ENCODE measurements around the gene DENND1B.
"Not testable (repeated sequence)": the region's sequence is repeated elsewhere in the genome, so short reads cannot be mapped to it uniquely, and the experiment has no call there.

Gene DENND1B

DNA sequence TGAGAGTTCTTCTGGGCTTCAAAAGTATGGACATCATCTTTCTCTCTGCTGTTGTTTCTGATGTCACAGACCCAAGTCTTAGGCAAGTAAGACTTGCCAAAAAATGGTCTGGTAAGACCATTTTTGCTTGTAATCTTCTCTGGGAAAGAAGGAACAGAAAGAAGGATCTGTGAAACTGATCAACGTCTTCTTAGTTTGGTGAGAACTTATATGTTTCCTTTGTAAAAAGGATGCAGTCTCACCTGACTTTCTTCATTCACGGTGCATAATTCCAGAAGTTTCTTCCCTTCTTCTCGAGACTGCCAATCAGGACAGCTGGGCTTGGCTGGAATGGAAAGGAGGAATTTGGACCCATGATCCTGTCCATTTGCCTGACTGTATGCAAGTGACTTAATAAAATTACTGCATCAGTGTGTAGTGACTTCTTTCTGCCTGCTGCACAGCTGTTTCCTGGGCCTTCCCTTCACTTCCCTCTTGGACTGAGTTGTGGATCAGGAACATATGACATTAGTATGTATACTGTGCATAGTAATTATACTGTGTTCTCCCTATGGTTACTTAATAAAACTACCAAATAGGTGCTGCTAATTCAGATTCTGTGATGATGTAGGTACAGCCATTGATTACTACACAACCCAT is 7.6 kb upstream of the DENND1B start:
- DNase-seq (ENCODE audit: low spot score), result no peak

DNA sequence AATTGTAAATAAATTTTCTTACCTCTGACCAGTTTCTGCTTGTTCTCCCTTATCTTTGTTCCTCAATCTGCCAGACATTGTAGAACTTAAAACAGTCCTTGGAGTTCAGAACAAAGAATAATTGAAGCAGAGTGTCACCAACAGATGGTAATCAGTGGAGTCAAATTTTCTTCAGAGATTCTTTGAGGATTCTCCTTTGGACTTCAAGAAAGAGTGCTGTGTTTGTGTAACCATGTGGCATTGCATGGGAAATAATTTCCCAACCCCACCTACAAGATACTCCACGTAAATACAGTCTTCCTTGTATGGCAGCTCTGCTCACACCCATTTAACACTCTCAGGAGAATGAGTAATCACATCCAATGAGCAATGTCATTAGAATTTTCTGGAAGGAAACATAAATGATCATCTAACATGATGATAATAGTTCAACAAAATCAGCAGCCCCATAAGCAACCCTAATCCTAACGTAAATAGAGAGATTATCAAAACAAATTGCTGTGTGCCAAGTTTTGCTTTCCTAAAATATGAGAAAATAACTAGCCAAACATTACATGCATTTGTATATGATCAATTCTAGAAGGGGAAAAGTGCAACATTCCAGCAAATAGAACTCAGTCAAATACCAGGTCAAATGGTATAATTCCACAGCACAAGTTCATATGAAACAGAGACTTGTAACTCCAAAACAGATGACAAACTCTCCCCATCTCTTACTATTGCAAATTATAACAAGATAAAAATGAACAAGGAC is 6.9 kb upstream of the DENND1B start:
- DNase-seq (ENCODE audit: low spot score), result no peak

- DNase-seq (ENCODE audit: low spot score), result no peak
Observed at GRCh38 chr1:197779921-197780320, 4.6 kb upstream of the DENND1B start.

DNA sequence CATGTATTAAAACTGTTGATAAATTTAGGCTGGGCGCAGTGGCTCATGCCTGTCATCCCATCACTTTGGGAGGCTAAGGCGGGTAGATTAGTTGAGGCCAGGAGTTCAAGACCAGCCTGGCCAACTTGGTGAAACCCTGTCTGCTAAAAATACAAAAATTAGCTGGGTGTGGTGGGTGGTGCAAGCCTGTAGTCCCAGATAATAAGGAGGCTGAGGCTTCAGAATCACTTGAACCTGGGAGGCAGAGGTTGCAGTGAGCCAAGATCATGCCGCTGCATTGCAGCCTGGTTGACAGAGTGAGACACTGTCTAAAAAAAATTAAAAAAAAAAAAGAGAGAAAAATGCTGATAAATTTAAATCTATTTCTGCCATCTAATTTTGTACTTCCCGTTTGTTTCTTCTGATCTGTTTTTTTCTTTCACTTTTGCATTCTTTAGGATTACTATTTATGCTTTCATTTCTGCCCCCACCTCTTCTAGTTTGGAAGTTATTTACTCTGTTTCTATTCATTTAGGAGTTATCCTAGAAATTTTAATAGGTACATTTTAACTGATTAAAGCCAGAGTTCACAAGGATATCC is 3.2 kb upstream of the DENND1B start:
- peak; percentile 47 for DNase-seq (ENCODE audit: low spot score)

GRCh38 chr1:197776351-197777105 is 1.2 kb upstream of the DENND1B start:
- no peak for DNase-seq (ENCODE audit: low spot score)

DNA sequence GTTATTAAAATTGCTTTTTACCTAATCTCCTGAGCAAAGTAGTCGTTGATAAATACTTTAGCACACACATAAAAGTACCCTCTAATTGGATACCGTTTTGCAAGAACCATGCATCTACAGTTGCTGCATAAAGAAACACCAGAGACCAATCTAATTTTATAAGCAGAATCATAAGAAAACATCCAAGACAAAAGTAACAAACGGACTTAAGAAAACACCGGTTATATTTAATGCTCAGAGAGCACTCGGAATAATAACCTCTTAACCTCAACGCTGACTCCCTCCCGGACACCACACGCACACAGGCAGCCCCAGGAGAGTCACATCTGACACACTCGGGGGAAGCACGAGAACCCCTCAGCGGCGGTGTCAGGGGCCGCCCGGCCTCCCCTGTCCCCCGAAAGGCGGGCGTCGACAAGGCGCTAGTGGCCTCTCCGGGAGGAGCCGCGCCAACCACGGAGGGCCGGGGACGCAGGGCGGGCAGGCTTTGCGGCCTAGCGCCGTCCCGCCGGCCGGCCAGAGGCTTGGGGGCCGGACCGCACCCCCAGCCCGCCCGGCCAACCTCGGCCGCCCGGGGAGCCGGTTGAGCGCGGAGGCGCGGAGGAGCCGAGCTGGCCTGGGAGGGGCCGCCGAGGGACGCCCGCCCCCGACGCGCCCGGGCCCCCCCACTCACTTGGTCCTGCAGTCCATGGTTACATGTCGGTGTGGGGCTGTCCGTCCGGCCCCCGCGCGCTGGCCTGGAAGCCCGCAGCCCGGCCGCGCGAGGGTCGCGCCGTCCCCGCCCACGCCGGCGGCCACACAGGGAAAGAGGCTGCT is 606 bp downstream of the DENND1B start:
- peak; percentile 35 for DNase-seq (ENCODE audit: low spot score)

DNA sequence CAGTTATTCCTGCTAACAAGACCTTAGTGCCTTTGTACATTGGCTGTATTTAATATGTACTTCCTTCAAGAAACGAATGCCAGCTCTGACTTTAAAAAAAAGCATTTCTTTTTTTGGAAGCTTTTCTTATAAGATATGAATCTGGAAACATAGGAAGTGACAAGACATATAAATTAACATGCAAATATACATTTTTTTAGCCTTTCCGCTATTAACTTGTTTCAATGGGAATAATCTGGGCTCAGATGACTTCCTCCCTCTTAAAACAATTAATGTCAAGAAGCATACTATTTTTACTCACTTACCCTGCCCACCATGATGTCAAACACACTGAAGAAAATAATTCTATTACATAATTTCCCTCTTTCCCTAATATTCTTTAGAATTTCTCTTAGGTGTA is 1.4 kb downstream of the DENND1B start:
- DNase-seq (ENCODE audit: low spot score), result no peak

GRCh38 chr1:197771904-197772556 is 3.2 kb downstream of the DENND1B start:
- no peak for DNase-seq (ENCODE audit: low spot score)

- no peak for DNase-seq (ENCODE audit: low spot score)
Observed at GRCh38 chr1:197771386-197771785, 3.9 kb downstream of the DENND1B start.

GRCh38 chr1:197770243-197770642 is 5.0 kb downstream of the DENND1B start:
- no peak for DNase-seq (ENCODE audit: low spot score)

GRCh38 chr1:197769287-197769686 is 6.0 kb downstream of the DENND1B start:
- DNase-seq (ENCODE audit: low spot score), result no peak

DNA sequence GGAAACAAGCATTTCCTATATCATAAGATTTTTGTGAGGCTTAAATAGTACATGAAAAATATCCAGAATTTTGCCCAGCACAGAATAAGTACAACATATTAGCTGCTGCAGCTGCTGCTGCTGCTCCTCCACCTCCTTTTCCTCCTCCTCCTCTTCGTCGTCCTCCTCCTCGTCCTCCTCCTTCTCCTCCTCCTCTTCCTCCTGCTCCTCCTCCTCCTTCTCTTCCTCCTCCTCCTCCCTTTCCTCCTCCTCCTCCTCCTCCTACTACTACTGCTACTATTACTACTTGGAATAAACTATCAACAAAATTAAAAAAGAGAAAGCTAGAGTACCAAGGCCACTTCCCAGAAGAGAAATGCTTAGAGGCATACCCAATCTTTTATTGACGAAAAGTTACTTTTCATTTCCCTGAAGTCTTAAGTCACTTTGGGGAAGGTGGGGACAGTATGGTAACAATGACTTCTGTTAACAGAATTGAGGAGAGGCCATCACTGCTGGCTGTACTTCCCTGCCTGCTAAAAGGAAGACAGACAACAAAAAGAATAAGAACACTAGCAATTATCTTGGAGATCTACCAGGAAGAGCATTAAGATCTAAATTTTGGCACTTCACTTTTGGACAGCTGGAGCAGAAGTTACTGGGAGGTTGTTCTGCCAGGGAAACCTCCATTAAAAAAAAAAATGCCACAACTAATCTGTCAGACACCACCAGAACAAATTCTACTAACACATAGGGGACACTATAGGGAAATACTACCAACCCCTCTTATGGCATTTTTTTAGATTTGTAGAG is 7.1 kb downstream of the DENND1B start:
- no peak for DNase-seq (ENCODE audit: low spot score)

- no peak for DNase-seq (ENCODE audit: low spot score)
Observed at GRCh38 chr1:197763769-197764168, 11.5 kb downstream of the DENND1B start.

GRCh38 chr1:197763307-197763706 is 12.0 kb downstream of the DENND1B start:
- no peak for DNase-seq (ENCODE audit: low spot score)

- DNase-seq (ENCODE audit: low spot score), result no peak
Observed at GRCh38 chr1:197761654-197762053, 13.6 kb downstream of the DENND1B start.

- not testable (repeated sequence) for DNase-seq (ENCODE audit: low spot score)
Observed at GRCh38 chr1:197755553-197755952, 19.7 kb downstream of the DENND1B start.

- DNase-seq (ENCODE audit: low spot score), result not testable (repeated sequence)
Observed at GRCh38 chr1:197752652-197753164, 22.6 kb downstream of the DENND1B start.

GRCh38 chr1:197750366-197750765 is 24.9 kb downstream of the DENND1B start:
- no peak for DNase-seq (ENCODE audit: low spot score)

DNA sequence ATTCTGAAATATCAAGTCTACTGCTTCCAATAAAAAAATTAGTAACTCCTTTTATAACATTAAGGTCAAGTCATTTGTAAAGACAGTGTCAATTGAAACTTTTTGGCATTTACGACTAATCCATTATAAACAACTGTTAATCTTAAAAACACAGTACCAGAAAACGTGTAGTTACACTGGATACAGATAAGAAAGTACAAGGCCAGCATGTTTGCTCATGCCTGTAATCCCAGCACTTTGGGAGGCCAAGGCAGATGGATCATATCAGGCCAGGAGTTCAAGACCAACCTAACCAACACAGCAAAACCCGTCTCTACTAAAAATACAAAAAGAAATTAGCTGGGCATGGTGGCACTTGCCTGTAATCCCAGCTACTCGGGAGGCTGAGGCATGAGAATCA is 29.4 kb downstream of the DENND1B start:
- DNase-seq (ENCODE audit: low spot score), result no peak

GRCh38 chr1:197744979-197745378 is 30.3 kb downstream of the DENND1B start:
- DNase-seq (ENCODE audit: low spot score), result no peak
